HepG2 (cell line): Measurements from ENCODE around the gene CAMKMT. TPM values are rescaled to one million over a fixed set of nuclear protein-coding genes. Genes with fewer than 3 reads are reported as not detected.

Experiments used
- ATAC-seq: fragments of 200-7000 bp; cut with Tn5 transposase; 3 replicates; pipeline ENCODE4 v1.9.1; 2020; ENCODE audit warnings: mild to moderate bottlenecking, moderate library complexity
- BruUV-seq: library from RNA; stranded (reverse); fragments of 400-500 nt; replicated peaks from 2 replicates; lab custom pipeline; 2021; lab: Mats Ljungman, UMichigan
- CTCF ChIA-PET: fragments of 300-600 bp; formaldehyde crosslinking; extraction: SDS; loops from one replicate; lab custom pipeline; 2021; ENCODE audit warnings: low total read pairs, inconsistent platforms, low intra/inter-chr PET ratio; lab: Yijun Ruan, JAX
- POLR2A ChIA-PET: fragments of 350-600 bp; sonication (Branson Sonifier 250); formaldehyde crosslinking; loops from one replicate; lab custom pipeline; 2020; ENCODE audit warnings: antibody characterized with exemption, inconsistent platforms; lab: Yijun Ruan, JAX
- DNase-seq: peaks from one replicate; pipeline ENCODE4 v3.0.0-alpha.2; 2015; ENCODE audit warnings: low spot score
- FAIRE-seq: peaks from 3 replicates; lab custom pipeline; 2011; peaks lifted over from hg19 to GRCh38; lab: Jason Lieb, UNC
- H2AFZ ChIP-seq: one replicate; pipeline ENCODE4 v1.6.1; 2011; ENCODE audit warnings: low read length, inconsistent platforms
- H3K27ac ChIP-seq: fragments of 300-600 bp; 3 replicates; pipeline ENCODE4 v1.8.0; 2011; ENCODE audit warnings: mixed run types, mild to moderate bottlenecking, mixed read lengths, low read length, inconsistent platforms; ENCODE audit not compliant: insufficient read depth; ENCODE audit errors: extremely low read length
- H3K27me3 ChIP-seq, 2 experiments: fragments of 200-600 bp in 1 of 2; 2 replicates in 1 of 2; 3 replicates in 1 of 2; pipeline versions ENCODE4 v1.6.0 to v1.8.0; 2011; ENCODE audit warnings: low read length in 2 of 2, mild to moderate bottlenecking in 2 of 2, moderate library complexity in 2 of 2, inconsistent platforms in 1 of 2; ENCODE audit not compliant: insufficient read depth in 2 of 2, control insufficient read depth in 1 of 2
- H3K36me3 ChIP-seq, 2 experiments: fragments of 200-600 bp in 1 of 2; replicated peaks in 1 of 2; 2 replicates in 1 of 2; 3 replicates in 1 of 2; pipeline versions ENCODE4 v1.5.1 to v1.8.0; 2011; ENCODE audit warnings: low read length in 2 of 2, inconsistent platforms in 1 of 2; ENCODE audit not compliant: insufficient read depth in 2 of 2, control insufficient read depth in 1 of 2
- H3K4me1 ChIP-seq: 2 replicates; pipeline ENCODE4 v1.5.1; 2012; ENCODE audit warnings: low read length, inconsistent platforms; ENCODE audit not compliant: insufficient read depth
- H3K4me2 ChIP-seq: 2 replicates; pipeline ENCODE4 v1.6.0; 2011; ENCODE audit warnings: low read depth, low read length, inconsistent platforms
- H3K4me3 ChIP-seq, 3 experiments: fragments of 200-600 bp in 1 of 3; sonication (generic), shearing (Covaris generic) in 1 of 3; replicated peaks in 1 of 3; 2 replicates each; pipeline ENCODE4 v1.5.1; 2011 to 2016; ENCODE audit warnings: low read length in 3 of 3, inconsistent platforms in 2 of 3, low read depth in 2 of 3, mild to moderate bottlenecking in 2 of 3, control low read depth in 1 of 3, mixed read lengths in 1 of 3; ENCODE audit not compliant: insufficient read depth in 1 of 3
- H3K79me2 ChIP-seq: one replicate; pipeline ENCODE4 v1.6.1; 2011; ENCODE audit warnings: low read length, inconsistent platforms; ENCODE audit not compliant: insufficient read depth
- H3K9ac ChIP-seq: 2 replicates; pipeline ENCODE4 v1.6.0; 2011; ENCODE audit warnings: mild to moderate bottlenecking, low read depth, low read length, inconsistent platforms; ENCODE audit not compliant: insufficient read depth
- H3K9me3 ChIP-seq: 2 replicates; pipeline ENCODE4 v1.5.1; 2012; ENCODE audit warnings: mild to moderate bottlenecking, low read length
- H4K20me1 ChIP-seq: 2 replicates; pipeline ENCODE4 v1.6.0; 2011; ENCODE audit warnings: inconsistent platforms, mild to moderate bottlenecking, low read length, moderate library complexity; ENCODE audit not compliant: insufficient read depth
- ATAD3A ChIP-seq: sonication (generic); formaldehyde crosslinking; IDR thresholded peaks from 2 replicates; pipeline ENCODE4 v1.4.0; 2020; ENCODE audit warnings: missing genetic modification reagents
- FOSL1 ChIP-seq: sonication (generic); formaldehyde crosslinking; IDR thresholded peaks from 2 replicates; pipeline ENCODE4 v1.9.0; 2021; ENCODE audit warnings: missing genetic modification reagents, borderline replicate concordance
- HMGA1 ChIP-seq: sonication (generic); formaldehyde crosslinking; conservative IDR thresholded peaks from 2 replicates; pipeline ENCODE4 v1.4.0; 2020; ENCODE audit warnings: missing genetic modification reagents
- KLF6 ChIP-seq: IDR thresholded peaks from 2 replicates; pipeline ENCODE4 v1.8.0; 2016; ENCODE audit warnings: missing biosample characterization, missing genetic modification reagents
- NBN ChIP-seq: fragments of 450-650 bp; conservative IDR thresholded peaks from 2 replicates; pipeline ENCODE4 v1.6.1; 2017
- RCOR2 ChIP-seq: IDR thresholded peaks from 2 replicates; pipeline ENCODE4 v1.6.1; 2016; ENCODE audit warnings: missing biosample characterization, missing genetic modification reagents
- TEAD2 ChIP-seq: sonication (generic); formaldehyde crosslinking; IDR thresholded peaks from 2 replicates; pipeline ENCODE4 v1.9.0; 2021; ENCODE audit warnings: missing genetic modification reagents
- ZNF30 ChIP-seq: sonication (generic); formaldehyde crosslinking; IDR thresholded peaks from 2 replicates; pipeline ENCODE4 v1.5.0; 2020; ENCODE audit warnings: mild to moderate bottlenecking, missing genetic modification reagents
- ZNF547 ChIP-seq: sonication (generic); formaldehyde crosslinking; IDR thresholded peaks from 2 replicates; pipeline ENCODE4 v1.5.1; 2020; ENCODE audit warnings: mild to moderate bottlenecking, missing genetic modification reagents
- ZNF589 ChIP-seq: sonication (generic); formaldehyde crosslinking; conservative IDR thresholded peaks from 2 replicates; pipeline ENCODE4 v1.8.0; 2022; ENCODE audit warnings: mild to moderate bottlenecking, moderate library complexity, missing genetic modification reagents
- ZNF720 ChIP-seq: sonication (generic); formaldehyde crosslinking; IDR thresholded peaks from 2 replicates; pipeline ENCODE4 v1.4.0; 2020; ENCODE audit warnings: missing genetic modification reagents
- ZNF780A ChIP-seq: sonication (generic); formaldehyde crosslinking; IDR thresholded peaks from 2 replicates; pipeline ENCODE4 v1.8.0; 2022; ENCODE audit warnings: mild to moderate bottlenecking, missing genetic modification reagents, moderate library complexity
- WGBS: methylation state at CpG from one replicate; pipeline ENCODE4 v1.1.6; 2017; ENCODE audit warnings: low lambda C conversion rate; 5-methylcytosine and 5-hydroxymethylcytosine counted together
- in situ Hi-C: cut with HindIII; loops from 2 replicates; pipeline ENCODE4 v1.10.0; 2017; ENCODE audit warnings: low pct_unique_long_range_greater_than_20kb; ENCODE audit not compliant: extremely low pct_ligation_motif_present
- intact Hi-C: fragments of 100-400 bp; cut with micrococcal nuclease; formaldehyde crosslinking; loops from one replicate; pipeline ENCODE4 v1.10.0; 2022; ENCODE audit not compliant: unreplicated experiment
- polyA plus RNA-seq, 8 experiments: library from polyadenylated mRNA; depleted of rRNA in 3 of 8; stranded (reverse) in 7 of 8; unstranded in 1 of 8; fragments of >200 nt; fragmentation: Illumina TruSeq in 4 of 8; extraction: Trizol in 4 of 8; gene quantifications; 2 replicates each; pipeline versions ENCODE4 v1.2.1 to v1.2.3, GENCODE V29; 2011 to 2016; ENCODE audit warnings: low read depth in 4 of 8, missing spikeins in 1 of 8, mixed read lengths in 1 of 8; ENCODE audit not compliant: insufficient read depth in 1 of 8
- total RNA-seq, 5 experiments: library from RNA; depleted of rRNA; stranded (reverse); fragments of >200 nt; fragmentation: Illumina TruSeq; extraction: Trizol; gene quantifications; 2 replicates each; pipeline ENCODE4 v1.2.3, GENCODE V29; 2016; ENCODE audit warnings: low read depth in 1 of 5
- TF ChIP-seq, protein P1 (sequence below): sonication (generic); formaldehyde crosslinking; IDR thresholded peaks from 2 replicates; pipeline ENCODE4 v1.8.0; 2022; ENCODE audit warnings: low read depth, missing genetic modification reagents

The CAMKMT gene
- total and polyA plus RNA-seq, 2 of the 13 experiments (the other 11 are each of a cell fraction or from before 2014, with no cell fraction given): 6.9 to 20.8 TPM

DNA sequence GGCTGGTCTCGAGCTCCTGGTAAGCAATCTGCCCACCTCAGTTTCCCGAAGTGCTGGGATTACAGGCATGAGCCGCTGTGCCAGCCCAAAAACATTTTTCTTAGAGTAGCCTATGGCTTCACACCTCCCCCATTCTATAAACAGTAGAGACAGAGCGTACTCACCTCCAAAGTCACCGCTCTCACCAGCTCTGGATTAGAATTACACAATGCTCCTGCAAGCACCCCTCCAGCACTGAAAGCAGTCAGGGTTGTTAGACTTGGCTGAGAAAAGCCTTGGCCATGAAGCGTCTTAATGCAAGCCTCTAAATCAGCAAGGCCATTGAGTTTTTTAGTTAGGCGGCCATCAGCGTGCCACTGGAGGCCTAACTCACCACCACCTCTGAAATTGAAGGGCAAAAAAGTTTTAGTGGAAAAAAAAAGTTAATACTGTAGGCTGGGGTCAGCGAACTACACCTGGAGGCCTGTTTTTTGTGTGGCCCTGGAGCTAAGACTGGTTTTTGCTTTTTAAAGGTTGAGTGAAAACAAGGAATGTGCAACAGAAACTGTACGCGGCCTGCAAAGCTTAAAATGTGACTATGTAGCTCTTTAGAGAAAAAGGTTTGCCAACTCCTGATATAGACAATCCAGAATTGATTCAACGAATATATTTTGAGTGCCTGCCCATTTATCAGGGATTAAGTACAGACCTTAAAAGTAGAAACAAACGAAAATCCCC is 35.0 kb upstream of the CAMKMT start:
- 88% methylated on average over 13 of the region's 13 CpGs for WGBS
- in situ Hi-C loops: no loop called here
- TF ChIP-seq KLF6 (CRISPR knock-in tag) (no peak), ATAD3A (no peak), ZNF780A (CRISPR knock-in tag) (no peak), ZNF30 (CRISPR knock-in tag) (no peak), RCOR2 (CRISPR knock-in tag) (no peak), ZNF720 (CRISPR knock-in tag) (no peak), HMGA1 (no peak), FOSL1 (CRISPR knock-in tag) (no peak), ZNF589 (CRISPR knock-in tag) (no peak), NBN (no peak), TEAD2 (CRISPR knock-in tag) (no peak), ZNF547 (no peak)
- TF ChIP-seq, protein P1, sequence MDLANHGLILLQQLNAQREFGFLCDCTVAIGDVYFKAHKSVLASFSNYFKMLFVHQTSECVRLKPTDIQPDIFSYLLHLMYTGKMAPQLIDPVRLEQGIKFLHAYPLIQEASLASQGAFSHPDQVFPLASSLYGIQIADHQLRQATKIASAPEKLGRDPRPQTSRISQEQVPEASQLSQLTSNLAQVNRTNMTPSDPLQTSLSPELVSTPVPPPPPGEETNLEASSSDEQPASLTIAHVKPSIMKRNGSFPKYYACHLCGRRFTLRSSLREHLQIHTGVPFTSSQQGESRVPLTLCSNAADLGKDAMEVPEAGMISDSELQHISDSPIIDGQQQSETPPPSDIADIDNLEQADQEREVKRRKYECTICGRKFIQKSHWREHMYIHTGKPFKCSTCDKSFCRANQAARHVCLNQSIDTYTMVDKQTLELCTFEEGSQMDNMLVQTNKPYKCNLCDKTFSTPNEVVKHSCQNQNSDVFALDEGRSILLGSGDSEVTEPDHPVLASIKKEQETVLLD (CRISPR knock-in tag): no peak
- TF ChIP-seq, all 625 proteins: peak for 0
- DNase-seq (no peak), FAIRE-seq (no peak), ATAC-seq (no peak)
- Histone ChIP-seq H4K20me1 (no peaks in the 10 kb centered on the region), H3K36me3 (peaks cover 12 to 62% of the 10 kb centered on the region in 2 experiments), H3K4me2 (no peak overlapping the region), H3K27ac (no peak overlapping the region), H2AFZ (no peak overlapping the region), H3K27me3 (no peaks in the 10 kb centered on the region), H3K79me2 (no peaks in the 10 kb centered on the region), H3K9me3 (no peaks in the 10 kb centered on the region), H3K4me1 (no peaks in the 10 kb centered on the region), H3K4me3 (no peak overlapping the region), H3K9ac (no peak overlapping the region)
- CTCF ChIA-PET: no interaction called here
- BruUV-seq: no TSS peak
- POLR2A ChIA-PET: no interaction called here
- intact Hi-C loops: no loop called here
